CD4-positive, alpha-beta T cell (primary cell): Measurements from ENCODE around the gene DEPP1. TPM values are rescaled to one million over a fixed set of nuclear protein-coding genes. Genes with fewer than 3 reads are reported as not detected.

Source experiments
- ATAC-seq: fragments of 200-7000 bp; cut with Tn5 transposase; one replicate; pipeline ENCODE4 v1.10.0; 2022; ENCODE audit warnings: mild to moderate bottlenecking; ENCODE audit not compliant: poor library complexity
- CTCF ChIA-PET: fragments of 350-600 bp; sonication (Branson Sonifier 250); formaldehyde crosslinking; loops from one replicate; lab custom pipeline; 2021; ENCODE audit warnings: antibody characterized with exemption, inconsistent platforms; lab: Charles Lee
- POLR2A ChIA-PET: fragments of 350-600 bp; sonication (Branson Sonifier 250); formaldehyde crosslinking; loops from one replicate; lab custom pipeline; 2021; ENCODE audit warnings: antibody characterized with exemption, inconsistent platforms; lab: Charles Lee
- DNase-seq, 14 experiments: peaks; one replicate each; pipeline ENCODE4 v3.0.0-alpha.2; 2013 to 2020; ENCODE audit warnings: mixed read lengths in 2 of 14
- H3K27ac ChIP-seq, 2 donors: one replicate each; pipeline versions ENCODE4 v1.5.1 to v1.7.0; 2013; ENCODE audit warnings: low read length in 2 of 2, low read depth in 1 of 2, mild to moderate bottlenecking in 1 of 2
- H3K27me3 ChIP-seq, 2 experiments: 1 replicate in 1 of 2; 2 replicates in 1 of 2; pipeline versions ENCODE4 v1.6.1 to v1.7.0; 2013; ENCODE audit warnings: low read length in 2 of 2, control low read depth in 1 of 2, mild to moderate bottlenecking in 1 of 2, moderate library complexity in 1 of 2; ENCODE audit not compliant: insufficient read depth in 2 of 2, control insufficient read depth in 1 of 2
- H3K36me3 ChIP-seq: one replicate; pipeline ENCODE4 v1.6.1; 2013; ENCODE audit warnings: low read length, control low read depth; ENCODE audit not compliant: insufficient read depth
- H3K4me1 ChIP-seq: one replicate; pipeline ENCODE4 v1.6.1; 2013; ENCODE audit warnings: low read length, control low read depth; ENCODE audit not compliant: insufficient read depth
- H3K4me3 ChIP-seq: one replicate; pipeline ENCODE4 v1.5.1; 2013; ENCODE audit warnings: mild to moderate bottlenecking, low read length, moderate library complexity
- H3K9me3 ChIP-seq, 2 experiments: 1 replicate in 1 of 2; 2 replicates in 1 of 2; pipeline versions ENCODE4 v1.6.1 to v1.7.0; 2013; ENCODE audit warnings: low read length in 2 of 2, mild to moderate bottlenecking in 2 of 2, control low read depth in 1 of 2, moderate library complexity in 1 of 2; ENCODE audit not compliant: control insufficient read depth in 1 of 2, insufficient read depth in 1 of 2
- H3K27ac Mint-ChIP-seq: one replicate; pipeline ENCODE4 v1.8.0; 2020; ENCODE audit warnings: mixed read lengths
- H3K27me3 Mint-ChIP-seq: one replicate; pipeline ENCODE4 v1.8.0; 2021; ENCODE audit warnings: mixed read lengths
- H3K36me3 Mint-ChIP-seq: one replicate; pipeline ENCODE4 v1.8.0; 2021; ENCODE audit warnings: low read depth, mixed read lengths
- H3K4me1 Mint-ChIP-seq: one replicate; pipeline ENCODE4 v1.8.0; 2021; ENCODE audit warnings: low read depth, mixed read lengths
- H3K4me3 Mint-ChIP-seq: one replicate; pipeline ENCODE4 v1.8.0; 2020; ENCODE audit warnings: mild to moderate bottlenecking, mixed read lengths
- H3K9me3 Mint-ChIP-seq: one replicate; pipeline ENCODE4 v1.8.0; 2020; ENCODE audit warnings: mixed read lengths
- CTCF ChIP-seq: fragments of 200-600 bp; IDR thresholded peaks from one replicate; pipeline ENCODE4 v1.8.0; 2022; ENCODE audit warnings: antibody characterized with exemption, mild to moderate bottlenecking
- intact Hi-C, 2 experiments: fragments of 100-400 bp; cut with DNase I in 1 of 2; cut with micrococcal nuclease in 1 of 2; formaldehyde crosslinking; loops; one replicate each; pipeline versions ENCODE4 v1.15.1 to v1.9.0; 2023 to 2025; cut with DNase I, micrococcal nuclease
- total RNA-seq, 174 experiments: library from RNA in 2 of 174; stranded (reverse) in 2 of 174; gene quantifications; one replicate each; pipeline ENCODE4 v1.2.3 and lab custom pipeline; 2021 to 2026

Gene DEPP1
- total RNA-seq, 2 experiments from 2014 or later = not detected

- TF ChIP-seq CTCF = peak; percentile 89
- no peaks in the 10 kb centered on the region for H3K27me3 ChIP-seq
- peak overlapping the region; percentile 44 for H3K4me3 Mint-ChIP-seq
- H3K4me1 Mint-ChIP-seq = peaks cover 4% of the 10 kb centered on the region
- no peaks in the 10 kb centered on the region for H3K9me3 ChIP-seq
- peak overlapping the region; percentile 55 for H3K4me3 ChIP-seq
- no peaks in the 10 kb centered on the region for H3K9me3 Mint-ChIP-seq
- ChIA-PET POLR2A (interaction anchor here (1.3 kb wide), 1 partner anchor 12 kb away, joined by 3 read pairs; no protein-coding TSS in a partner anchor), CTCF (interaction anchor here (1.1 to 2.2 kb wide), 3 partner anchors 19 to 42 kb away, joined by 3 to 9 read pairs (median 3); no protein-coding TSS in a partner anchor)
- H3K27ac ChIP-seq = no peak overlapping the region
- H3K4me1 ChIP-seq = peaks cover 33% of the 10 kb centered on the region
- intact Hi-C loops = loop anchor here (1.0 to 5.0 kb wide), 5 partner anchors 16 to 1303 kb away; partner anchors contain the start of gene RASSF4 (in 1 of the 2)
- H3K27ac Mint-ChIP-seq = no peak overlapping the region
- H3K27me3 Mint-ChIP-seq = no peaks in the 10 kb centered on the region
- DNase-seq (peak in 13 of 14 experiments; percentile 30 to 83 (median 60)), ATAC-seq (peak; percentile 94)
- H3K36me3 Mint-ChIP-seq = no peaks in the 10 kb centered on the region
- no peaks in the 10 kb centered on the region for H3K36me3 ChIP-seq
Observed at GRCh38 chr10:44974628-44975430, 3.8 kb downstream of the DEPP1 start.

GRCh38 chr10:44974082-44974627, 4.5 kb downstream of the DEPP1 start:
- H3K4me3 Mint-ChIP-seq = peak overlapping the region; percentile 44

More at GRCh38 chr10:44974082-44974627, 4.5 kb downstream of the DEPP1 start:
- Mint-ChIP-seq H3K36me3 (no peaks in the 10 kb centered on the region), H3K9me3 (no peaks in the 10 kb centered on the region), H3K27ac (no peak overlapping the region), H3K4me1 (peaks cover 5% of the 10 kb centered on the region), H3K27me3 (no peaks in the 10 kb centered on the region)
- Histone ChIP-seq H3K9me3 (no peaks in the 10 kb centered on the region), H3K4me3 (peak overlapping the region; percentile 55), H3K27ac (no peak overlapping the region), H3K4me1 (peaks cover 40% of the 10 kb centered on the region), H3K27me3 (no peaks in the 10 kb centered on the region), H3K36me3 (no peaks in the 10 kb centered on the region)
- DNase-seq (no peak), ATAC-seq (no peak)
- CTCF ChIA-PET = interaction anchor here (1.1 to 2.2 kb wide), 3 partner anchors 20 to 41 kb away, joined by 3 to 9 read pairs (median 3); no protein-coding TSS in a partner anchor
- POLR2A ChIA-PET = interaction anchor here (1.3 kb wide), 1 partner anchor 11 kb away, joined by 3 read pairs; no protein-coding TSS in a partner anchor
- no peak for TF ChIP-seq CTCF
- intact Hi-C loops = loop anchor here (1.0 to 5.0 kb wide), 4 partner anchors 15 to 112 kb away; partner anchors contain the start of gene RASSF4 (in 1 of the 2)
